ENCODE data around the gene PDYN. TPM values are rescaled to one million over a fixed set of nuclear protein-coding genes. Genes with fewer than 3 reads are reported as not detected.

Gene PDYN
- total and polyA plus RNA-seq, 9 of the 15 experiments (the other 6 are each of a cell fraction or from before 2014, with no cell fraction given) = not detected

DNA sequence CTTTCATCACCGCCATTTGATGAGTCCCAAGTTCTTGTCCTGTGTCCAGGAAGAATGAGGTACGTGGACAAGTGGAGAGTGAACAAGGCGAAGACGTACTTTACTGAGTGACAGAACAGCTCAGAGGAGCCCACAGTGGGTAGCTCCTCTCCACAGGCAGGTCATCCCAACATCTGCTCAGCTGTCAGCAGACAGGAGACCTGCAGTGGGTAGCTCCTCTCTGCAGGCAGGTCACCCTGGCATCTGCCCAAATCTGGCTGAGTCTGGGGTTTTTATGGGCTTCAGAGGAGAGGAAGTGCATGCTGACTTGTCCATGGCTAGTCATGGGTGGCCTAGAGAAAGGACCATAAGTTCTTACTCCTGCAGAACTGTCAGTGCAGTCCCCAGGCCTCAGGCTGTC lies 32.7 kb upstream of the PDYN start:
- in situ Hi-C loops (cut with MboI) (no loop called here), intact Hi-C loops (cut with micrococcal nuclease) (no loop called here)
- no peak overlapping the region for H3K4me3 ChIP-seq
- no peaks in the 10 kb centered on the region for H3K79me2 ChIP-seq (ENCODE audit: control insufficient read depth, insufficient read depth, low read length)
- no TSS peak for BruUV-seq (replicated peaks)
- no peaks in the 10 kb centered on the region for H3K4me1 ChIP-seq (replicated peaks in 1 of 2; ENCODE audit: control insufficient read depth in 2 of 2, insufficient read depth in 2 of 2, low read length in 2 of 2)
- no peaks in the 10 kb centered on the region for H3K9me3 ChIP-seq (replicated peaks; ENCODE audit: control insufficient read depth, insufficient read depth, low read depth, low read length)
- H3K9me1 ChIP-seq (ENCODE audit: control insufficient read depth, insufficient read depth, low read length) = no peaks in the 10 kb centered on the region
- H3K27me3 ChIP-seq (ENCODE audit: control insufficient read depth in 2 of 2, insufficient read depth in 2 of 2, low read length in 2 of 2) = no peaks in the 10 kb centered on the region
- POLR2A ChIA-PET = interaction anchor here (0.6 kb wide), 1 partner anchor 1261 kb away, joined by 3 read pairs; no protein-coding TSS in a partner anchor
- no peak overlapping the region for H3K9ac ChIP-seq (ENCODE audit: insufficient read depth in 1 of 2, low read depth in 2 of 2, low read length in 2 of 2)
- no peak overlapping the region for H3K27ac ChIP-seq (ENCODE audit: extremely low read depth, low read depth, low read length)
- ATAC-seq = no peak
- TF ChIP-seq, protein P1, sequence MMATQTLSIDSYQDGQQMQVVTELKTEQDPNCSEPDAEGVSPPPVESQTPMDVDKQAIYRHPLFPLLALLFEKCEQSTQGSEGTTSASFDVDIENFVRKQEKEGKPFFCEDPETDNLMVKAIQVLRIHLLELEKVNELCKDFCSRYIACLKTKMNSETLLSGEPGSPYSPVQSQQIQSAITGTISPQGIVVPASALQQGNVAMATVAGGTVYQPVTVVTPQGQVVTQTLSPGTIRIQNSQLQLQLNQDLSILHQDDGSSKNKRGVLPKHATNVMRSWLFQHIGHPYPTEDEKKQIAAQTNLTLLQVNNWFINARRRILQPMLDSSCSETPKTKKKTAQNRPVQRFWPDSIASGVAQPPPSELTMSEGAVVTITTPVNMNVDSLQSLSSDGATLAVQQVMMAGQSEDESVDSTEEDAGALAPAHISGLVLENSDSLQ (IDR thresholded peaks at IDR 0.05) = no peak
- TF ChIP-seq EP300 (IDR thresholded peaks at IDR 0.05; ENCODE audit: low read length) (no peak), CBX5 (IDR thresholded peaks at IDR 0.05; ENCODE audit: borderline replicate concordance, low read depth) (no peak), SREBF1 (IDR thresholded peaks at IDR 0.05; ENCODE audit: borderline replicate concordance, low read depth, low read length) (no peak), NFIC (IDR thresholded peaks at IDR 0.05) (peak; percentile 51), YY1 (IDR thresholded peaks at IDR 0.05; ENCODE audit: borderline replicate concordance in 1 of 3, control insufficient read depth in 1 of 3, extremely low read depth in 1 of 3, insufficient read depth in 3 of 3, insufficient read length in 1 of 3, insufficient replicate concordance in 2 of 3, low read depth in 1 of 3, low read length in 2 of 3) (no peak)
- CTCF ChIA-PET (ENCODE audit: low intra/inter-chr PET ratio) = no interaction called here
- H3K36me3 ChIP-seq (ENCODE audit: control insufficient read depth, insufficient read depth, low read length) = no peaks in the 10 kb centered on the region
- no peak overlapping the region for H3K4me2 ChIP-seq (ENCODE audit: insufficient read depth, low read length)
- H4K20me1 ChIP-seq (replicated peaks; ENCODE audit: control insufficient read depth, insufficient read depth, low read length) = no peaks in the 10 kb centered on the region
- WGBS (ENCODE audit: insufficient coverage, low coverage, missing lambda C conversion rate) = 0% methylated on average over 4 of the region's 4 CpGs
- no peak for FAIRE-seq
- no peak overlapping the region for H2AFZ ChIP-seq (ENCODE audit: low read depth, low read length)
- DNase-seq (ENCODE audit: extremely low read depth in 1 of 4, low spot score in 3 of 4) = no peak

All from K562 (cell line).